Gastrocnemius medialis (tissue), 4 donors: ENCODE results near the gene BOD1L1. TPM values are rescaled to one million over a fixed set of nuclear protein-coding genes. Genes with fewer than 3 reads are reported as not detected.

Experiments used
- ATAC-seq, 2 donors: fragments of 150-250 bp; one replicate each; pipeline ENCODE4 v1.9.1; 2016
- DNase-seq, 2 donors: peaks; one replicate each; pipeline ENCODE4 v3.0.0-alpha.2; 2019
- H3K27ac ChIP-seq, 4 donors: fragments of 200-600 bp; sonication (generic); 1 replicate in 1 of 4; 2 replicates in 3 of 4; pipeline ENCODE4 v1.5.1; 2016 to 2018; ENCODE audit warnings: mild to moderate bottlenecking in 2 of 4, moderate library complexity in 1 of 4
- H3K27me3 ChIP-seq, 3 donors: fragments of 200-600 bp; sonication (generic) in 2 of 3; 1 replicate in 1 of 3; 2 replicates in 2 of 3; pipeline versions ENCODE4 v1.5.1 to v1.6.0; 2016 to 2019; ENCODE audit warnings: mild to moderate bottlenecking in 1 of 3, moderate library complexity in 1 of 3
- H3K36me3 ChIP-seq, 2 donors: fragments of 200-600 bp; sonication (generic) in 1 of 2; one replicate each; pipeline ENCODE4 v1.5.1; 2017 to 2018
- H3K4me1 ChIP-seq, 2 donors: fragments of 200-600 bp; sonication (generic) in 1 of 2; one replicate each; pipeline ENCODE4 v1.5.1; 2016 to 2017; ENCODE audit warnings: mild to moderate bottlenecking in 2 of 2
- H3K4me3 ChIP-seq, 4 donors: fragments of 200-600 bp; sonication (generic) in 3 of 4; 1 replicate in 1 of 4; 2 replicates in 3 of 4; pipeline ENCODE4 v1.5.1; 2016 to 2019; ENCODE audit warnings: mild to moderate bottlenecking in 2 of 4
- H3K9me3 ChIP-seq, 3 donors: fragments of 200-600 bp; sonication (generic) in 2 of 3; 1 replicate in 1 of 3; 2 replicates in 2 of 3; pipeline ENCODE4 v1.5.1; 2016 to 2019
- POLR2A ChIP-seq, 2 donors: fragments of 450-650 bp; IDR thresholded peaks; one replicate each; pipeline ENCODE4 v1.6.1; 2017; ENCODE audit warnings: antibody characterized with exemption in 2 of 2, mild to moderate bottlenecking in 2 of 2, moderate library complexity in 2 of 2
- in situ Hi-C, 4 donors: fragments of 200-750 bp; cut with MboI; loops; one replicate each; pipeline versions ENCODE4 v1.15.0 to v1.8.0; 2017; ENCODE audit warnings: low sequenced_read_pairs in 4 of 4
- intact Hi-C: fragments of 100-400 bp; cut with DNase I; formaldehyde crosslinking; loops from one replicate; pipeline ENCODE4 v1.15.1; 2023; ENCODE audit warnings: low total_unique reads
- microRNA-seq, 2 donors: library from miRNA; unstranded; fragments of <30 nt; microRNA quantifications; one replicate each; pipeline ENCODE4, GENCODE V29; 2016; ENCODE audit warnings: borderline replicate concordance in 2 of 2
- total RNA-seq, 4 donors: library from RNA; depleted of rRNA; stranded (reverse); fragments of >200 nt; gene quantifications; one replicate each; pipeline versions ENCODE4 v1.1.0 to v1.2.3, GENCODE V29; 2016
- TF ChIP-seq, protein P1 (sequence below), 5 experiments: fragments of 450-650 bp in 3 of 5; fragments of 200-600 bp in 2 of 5; sonication (generic) in 2 of 5; IDR thresholded peaks in 4 of 5; conservative IDR thresholded peaks in 1 of 5; 1 replicate in 4 of 5; 2 replicates in 1 of 5; pipeline ENCODE4 v1.5.1; 2016 to 2019; ENCODE audit warnings: antibody characterized with exemption in 5 of 5, mild to moderate bottlenecking in 3 of 5, moderate library complexity in 3 of 5

The BOD1L1 gene
- total RNA-seq, 4 donors from 2014 or later, result 11.9 to 14.7 (median 13.0) TPM

DNA sequence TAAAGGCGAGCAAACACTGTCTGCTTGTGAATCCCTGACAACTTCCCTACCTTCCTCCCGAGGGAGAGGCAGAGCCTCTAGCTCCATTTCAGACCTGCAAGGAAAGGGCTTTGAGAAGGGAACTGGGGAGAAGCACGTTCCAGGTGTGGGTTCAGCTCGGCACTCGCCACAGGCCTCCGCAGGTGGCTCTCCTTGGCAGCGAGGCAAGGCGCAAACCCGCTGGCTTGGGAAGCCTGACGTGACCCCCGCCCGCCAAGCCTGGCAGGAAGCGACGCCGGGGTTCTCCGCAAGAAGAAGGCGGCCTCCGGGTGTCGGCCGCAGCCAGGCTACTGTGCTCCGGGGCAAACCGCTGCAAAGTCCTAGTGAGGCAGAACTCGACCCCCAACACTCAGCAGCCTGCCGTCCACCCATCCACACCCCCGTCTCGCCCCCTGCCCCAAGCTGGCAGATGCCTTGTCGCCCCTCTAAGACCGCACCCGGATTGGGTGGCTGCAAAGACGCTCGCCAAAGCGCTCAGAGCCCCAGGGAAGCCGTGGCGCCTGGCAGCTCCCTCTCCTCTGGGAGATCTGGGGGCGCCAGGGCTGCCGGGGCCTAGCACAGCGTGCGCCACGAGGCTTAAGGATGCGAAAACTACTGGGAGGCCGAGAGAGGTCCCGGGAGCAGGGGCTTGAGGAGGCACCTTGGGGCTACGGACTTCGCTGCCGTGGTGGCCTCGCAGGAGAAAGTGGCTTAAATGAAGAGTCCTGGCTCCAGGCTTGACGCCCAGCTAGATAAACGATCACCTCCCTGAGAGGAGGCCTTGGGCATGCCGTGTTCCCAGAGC lies 105.0 kb downstream of the BOD1L1 start:
- no peak for TF ChIP-seq POLR2A (IDR thresholded peaks at IDR 0.05)
- TF ChIP-seq, protein P1, sequence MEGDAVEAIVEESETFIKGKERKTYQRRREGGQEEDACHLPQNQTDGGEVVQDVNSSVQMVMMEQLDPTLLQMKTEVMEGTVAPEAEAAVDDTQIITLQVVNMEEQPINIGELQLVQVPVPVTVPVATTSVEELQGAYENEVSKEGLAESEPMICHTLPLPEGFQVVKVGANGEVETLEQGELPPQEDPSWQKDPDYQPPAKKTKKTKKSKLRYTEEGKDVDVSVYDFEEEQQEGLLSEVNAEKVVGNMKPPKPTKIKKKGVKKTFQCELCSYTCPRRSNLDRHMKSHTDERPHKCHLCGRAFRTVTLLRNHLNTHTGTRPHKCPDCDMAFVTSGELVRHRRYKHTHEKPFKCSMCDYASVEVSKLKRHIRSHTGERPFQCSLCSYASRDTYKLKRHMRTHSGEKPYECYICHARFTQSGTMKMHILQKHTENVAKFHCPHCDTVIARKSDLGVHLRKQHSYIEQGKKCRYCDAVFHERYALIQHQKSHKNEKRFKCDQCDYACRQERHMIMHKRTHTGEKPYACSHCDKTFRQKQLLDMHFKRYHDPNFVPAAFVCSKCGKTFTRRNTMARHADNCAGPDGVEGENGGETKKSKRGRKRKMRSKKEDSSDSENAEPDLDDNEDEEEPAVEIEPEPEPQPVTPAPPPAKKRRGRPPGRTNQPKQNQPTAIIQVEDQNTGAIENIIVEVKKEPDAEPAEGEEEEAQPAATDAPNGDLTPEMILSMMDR (IDR thresholded peaks at IDR 0.05 in 4 of 5, conservative IDR thresholded peaks at IDR 0.05 in 1 of 5), result no peak
- Histone ChIP-seq H3K9me3 (peaks cover 0 to 14% (median 3%) of the 10 kb centered on the region in 3 donors), H3K4me3 (peak overlapping the region in 2 of 4 donors; percentile 14 to 31), H3K36me3 (no peaks in the 10 kb centered on the region), H3K27ac (no peak overlapping the region), H3K4me1 (peaks cover 0 to 12% of the 10 kb centered on the region in 2 donors), H3K27me3 (peaks cover 67 to 80% (median 75%) of the 10 kb centered on the region in 3 donors)
- in situ Hi-C loops, result no loop called here
- intact Hi-C loops, result no loop called here
- DNase-seq, result no peak
- ATAC-seq, result no peak

GRCh38 chr4:13521047-13521446 lies 106.5 kb downstream of the BOD1L1 start:
- peaks cover 53 to 65% (median 62%) of the 10 kb centered on the region in 3 donors for H3K27me3 ChIP-seq
- in situ Hi-C loops, result no loop called here
- H3K4me1 ChIP-seq, result peaks cover 0 to 12% of the 10 kb centered on the region in 2 donors

More at GRCh38 chr4:13521047-13521446, 106.5 kb downstream of the BOD1L1 start:
- Histone ChIP-seq H3K27ac (no peak overlapping the region), H3K9me3 (peaks cover 0 to 14% (median 3%) of the 10 kb centered on the region in 3 donors), H3K4me3 (no peak overlapping the region), H3K36me3 (no peaks in the 10 kb centered on the region)
- DNase-seq (no peak), ATAC-seq (no peak)
- intact Hi-C loops, result no loop called here
- no peak for TF ChIP-seq POLR2A (IDR thresholded peaks at IDR 0.05)

Small RNA genes lying within 50 kb of the gene (microRNA-seq; reads per million reads assigned to microRNA genes)
- 0 to 1.2 reads per million in 2 donors for gene MIR5091

Other genes with a start within 250 kb of the BOD1L1 start
- 1 to 10 TPM; 3.9 to 8.0 (median 6.7) TPM for gene RAB28, start 143.4 kb downstream of the BOD1L1 start, total RNA-seq
- gene NKX3-2, start 83.2 kb downstream of the BOD1L1 start, total RNA-seq, result not detected